UCSD-AML1 (cell line): ENCODE results near the gene ACSL6.
"Not testable (repeated sequence)": the region's sequence is repeated elsewhere in the genome, so short reads cannot be mapped to it uniquely, and the experiment has no call there.

ENCODE experiments used
- DNase-seq: peaks from one replicate; lab custom pipeline; 2025; ENCODE audit not compliant: unreplicated experiment; lab: John Stamatoyannopoulos, UW

ACSL6 gene

GRCh38 chr5:131944702-131945550 lies 66.5 kb downstream of the ACSL6 start:
- DNase-seq = no peak

- no peak for DNase-seq
These were observed 67.5 kb downstream of the ACSL6 start for GRCh38 chr5:131943916-131944315.

- DNase-seq = no peak
These were observed 69.4 kb downstream of the ACSL6 start for GRCh38 chr5:131942016-131942415.

- no peak for DNase-seq
These were observed 71.6 kb downstream of the ACSL6 start for GRCh38 chr5:131939690-131940345.

GRCh38 chr5:131932235-131932634 lies 79.2 kb downstream of the ACSL6 start:
- DNase-seq = no peak

- no peak for DNase-seq
These were observed 82.5 kb downstream of the ACSL6 start for GRCh38 chr5:131928957-131929356.

GRCh38 chr5:131926168-131926567 lies 85.3 kb downstream of the ACSL6 start:
- no peak for DNase-seq

GRCh38 chr5:131916481-131916880 lies 95.0 kb downstream of the ACSL6 start:
- DNase-seq = no peak

- no peak for DNase-seq
These were observed 97.0 kb downstream of the ACSL6 start for GRCh38 chr5:131914472-131914871.

GRCh38 chr5:131913603-131914002 lies 97.9 kb downstream of the ACSL6 start:
- DNase-seq = no peak

GRCh38 chr5:131906668-131907067 lies 104.8 kb downstream of the ACSL6 start:
- no peak for DNase-seq

- not testable (repeated sequence) for DNase-seq
These were observed 109.2 kb downstream of the ACSL6 start for GRCh38 chr5:131902266-131902665.
